ENCODE measurements around the gene B3GALT4.
"Not testable (repeated sequence)": the region's sequence is repeated elsewhere in the genome, so short reads cannot be mapped to it uniquely, and the experiment has no call there.

DNA sequence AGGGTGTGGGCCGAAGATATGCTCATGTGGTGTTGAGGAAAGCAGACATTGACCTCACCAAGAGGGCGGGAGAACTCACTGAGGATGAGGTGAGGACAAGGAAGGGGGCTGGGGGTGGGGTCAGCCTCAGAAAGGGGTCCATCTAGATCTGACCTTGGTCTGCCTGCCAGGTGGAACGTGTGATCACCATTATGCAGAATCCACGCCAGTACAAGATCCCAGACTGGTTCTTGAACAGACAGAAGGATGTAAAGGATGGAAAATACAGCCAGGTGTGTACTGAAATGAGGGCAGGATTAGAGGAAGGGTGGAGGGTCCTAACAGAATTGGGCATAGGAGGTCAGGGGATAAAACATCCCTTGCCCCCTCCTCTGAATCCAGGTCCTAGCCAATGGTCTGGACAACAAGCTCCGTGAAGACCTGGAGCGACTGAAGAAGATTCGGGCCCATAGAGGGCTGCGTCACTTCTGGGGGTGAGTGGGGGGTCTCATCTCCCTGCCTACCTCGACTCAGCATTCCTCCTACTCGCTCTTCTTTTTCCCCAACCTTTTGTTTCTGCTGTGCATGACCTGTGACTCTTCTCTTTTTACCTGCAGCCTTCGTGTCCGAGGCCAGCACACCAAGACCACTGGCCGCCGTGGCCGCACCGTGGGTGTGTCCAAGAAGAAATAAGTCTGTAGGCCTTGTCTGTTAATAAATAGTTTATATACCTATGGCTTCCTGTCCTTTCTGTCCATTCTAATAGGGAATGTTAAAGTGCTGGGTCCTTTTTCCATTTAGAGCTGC is 935 bp upstream of the B3GALT4 start:
- not testable (repeated sequence) for TF ChIP-seq ZNF501 (tag by site-specific recombination; IDR thresholded peaks at IDR 0.05); CTCF (tag by site-specific recombination; IDR thresholded peaks at IDR 0.05); MEIS1 (CRISPR knock-in tag; IDR thresholded peaks at IDR 0.05; ENCODE audit: borderline replicate concordance)
- TF ChIP-seq, protein P1, sequence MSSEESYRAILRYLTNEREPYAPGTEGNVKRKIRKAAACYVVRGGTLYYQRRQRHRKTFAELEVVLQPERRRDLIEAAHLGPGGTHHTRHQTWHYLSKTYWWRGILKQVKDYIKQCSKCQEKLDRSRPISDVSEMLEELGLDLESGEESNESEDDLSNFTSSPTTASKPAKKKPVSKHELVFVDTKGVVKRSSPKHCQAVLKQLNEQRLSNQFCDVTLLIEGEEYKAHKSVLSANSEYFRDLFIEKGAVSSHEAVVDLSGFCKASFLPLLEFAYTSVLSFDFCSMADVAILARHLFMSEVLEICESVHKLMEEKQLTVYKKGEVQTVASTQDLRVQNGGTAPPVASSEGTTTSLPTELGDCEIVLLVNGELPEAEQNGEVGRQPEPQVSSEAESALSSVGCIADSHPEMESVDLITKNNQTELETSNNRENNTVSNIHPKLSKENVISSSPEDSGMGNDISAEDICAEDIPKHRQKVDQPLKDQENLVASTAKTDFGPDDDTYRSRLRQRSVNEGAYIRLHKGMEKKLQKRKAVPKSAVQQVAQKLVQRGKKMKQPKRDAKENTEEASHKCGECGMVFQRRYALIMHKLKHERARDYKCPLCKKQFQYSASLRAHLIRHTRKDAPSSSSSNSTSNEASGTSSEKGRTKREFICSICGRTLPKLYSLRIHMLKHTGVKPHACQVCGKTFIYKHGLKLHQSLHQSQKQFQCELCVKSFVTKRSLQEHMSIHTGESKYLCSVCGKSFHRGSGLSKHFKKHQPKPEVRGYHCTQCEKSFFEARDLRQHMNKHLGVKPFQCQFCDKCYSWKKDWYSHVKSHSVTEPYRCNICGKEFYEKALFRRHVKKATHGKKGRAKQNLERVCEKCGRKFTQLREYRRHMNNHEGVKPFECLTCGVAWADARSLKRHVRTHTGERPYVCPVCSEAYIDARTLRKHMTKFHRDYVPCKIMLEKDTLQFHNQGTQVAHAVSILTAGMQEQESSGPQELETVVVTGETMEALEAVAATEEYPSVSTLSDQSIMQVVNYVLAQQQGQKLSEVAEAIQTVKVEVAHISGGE (tag by site-specific recombination; conservative IDR thresholded peaks at IDR 0.05; ENCODE audit: low read depth), result not testable (repeated sequence)
